Middle frontal gyrus (tissue), 1 donor: ENCODE data around the gene DUSP2.

Experiments used
- DNase-seq: peaks from one replicate; pipeline ENCODE4 v3.0.0-alpha.2; 2015; ENCODE audit warnings: low spot score; ENCODE audit errors: extremely low spot score

DUSP2 gene

DNA sequence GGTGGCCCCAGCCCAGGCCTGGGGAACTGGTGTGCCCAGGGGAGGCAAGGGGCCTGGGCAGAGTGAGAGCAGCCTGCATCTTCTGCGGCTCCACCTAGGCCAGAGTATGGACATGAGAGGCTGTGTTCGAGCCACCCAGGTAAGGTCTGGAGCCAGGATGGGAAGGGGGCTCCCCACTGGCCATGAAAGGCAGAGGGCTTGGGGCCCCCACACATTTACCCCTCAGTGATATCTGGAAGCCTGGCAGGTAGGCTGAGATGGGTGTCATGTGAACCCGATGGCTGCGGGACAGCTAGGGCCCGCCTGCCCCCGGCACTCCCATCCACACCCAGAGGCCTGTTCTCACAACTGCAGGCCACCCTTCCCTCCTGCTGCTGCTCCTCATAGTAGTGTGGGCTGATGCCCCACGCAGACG lies 42.0 kb downstream of the DUSP2 start:
- no peak for DNase-seq

GRCh38 chr2:96102596-96103186 lies 42.5 kb downstream of the DUSP2 start:
- DNase-seq, result no peak

DNA sequence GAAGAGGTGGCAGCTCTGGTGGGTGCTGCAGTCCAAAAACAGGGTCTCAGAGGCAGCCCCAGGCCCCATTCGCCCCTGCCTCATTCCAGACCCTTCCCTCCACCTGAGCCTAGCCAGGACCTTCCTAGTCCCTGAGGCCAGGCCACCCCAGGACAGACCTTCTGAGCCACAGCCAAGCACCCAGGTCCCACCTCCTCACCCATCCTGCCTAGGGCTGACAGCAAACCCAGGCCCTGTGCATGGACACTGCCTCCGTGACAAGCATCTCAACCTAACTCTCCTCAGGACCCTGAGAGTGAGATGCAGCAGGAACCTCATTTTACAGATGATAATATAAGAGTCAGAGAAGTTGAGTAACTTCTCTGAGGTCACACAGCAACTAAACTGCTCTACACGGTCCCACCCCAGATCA lies 44.3 kb downstream of the DUSP2 start:
- no peak for DNase-seq

DNA sequence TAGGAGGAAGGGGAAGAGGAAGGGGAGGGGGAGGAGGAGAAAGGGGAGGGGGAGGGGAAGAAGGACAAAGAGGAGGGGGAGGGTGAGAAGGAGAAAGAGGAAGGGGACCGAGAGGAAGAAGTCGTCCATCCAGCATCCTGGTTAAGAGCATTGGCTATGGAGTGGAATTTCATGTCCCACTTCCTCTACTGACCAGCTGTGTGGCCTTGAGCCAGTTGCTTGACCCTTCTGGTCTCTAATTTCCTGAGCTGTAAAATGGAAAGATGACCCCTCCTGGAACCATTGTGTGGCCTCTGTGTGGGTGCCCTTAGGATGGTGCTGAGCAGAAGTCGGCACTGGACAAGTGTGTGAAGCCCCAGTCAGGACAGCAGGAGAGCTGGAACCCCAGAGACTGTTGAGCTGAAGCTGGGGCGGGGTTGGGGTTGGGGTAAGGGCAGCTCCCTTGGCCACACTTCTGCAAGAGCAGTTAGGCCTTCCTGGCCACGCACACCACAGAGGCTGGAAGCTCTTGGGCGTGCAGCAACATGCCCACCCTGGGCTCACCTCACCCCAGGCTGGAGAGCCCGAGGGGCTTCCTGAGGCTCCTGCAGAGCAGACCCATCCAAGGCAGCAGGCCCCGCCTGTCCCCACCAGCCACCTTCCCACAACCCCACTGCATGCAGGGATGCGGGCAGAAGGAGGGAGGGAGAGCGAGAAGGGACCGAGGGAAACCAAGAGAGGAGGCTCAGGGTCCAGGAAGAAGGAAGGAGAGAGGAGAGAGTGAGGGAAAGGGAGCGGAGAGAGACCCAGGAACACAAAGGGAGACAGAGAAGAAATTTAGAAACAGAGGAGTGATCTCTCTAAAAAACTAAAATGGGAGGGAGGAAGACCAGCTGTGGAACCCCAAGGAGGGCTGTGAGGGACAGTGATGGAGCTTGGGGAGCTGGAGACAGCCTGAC lies 45.1 kb downstream of the DUSP2 start:
- DNase-seq, result no peak

GRCh38 chr2:96098900-96099590 lies 46.2 kb downstream of the DUSP2 start:
- DNase-seq, result no peak

- no peak for DNase-seq
Measured at GRCh38 chr2:96097951-96098823, 47.1 kb downstream of the DUSP2 start.

- no peak for DNase-seq
Measured at GRCh38 chr2:96097441-96097840, 47.8 kb downstream of the DUSP2 start.

DNA sequence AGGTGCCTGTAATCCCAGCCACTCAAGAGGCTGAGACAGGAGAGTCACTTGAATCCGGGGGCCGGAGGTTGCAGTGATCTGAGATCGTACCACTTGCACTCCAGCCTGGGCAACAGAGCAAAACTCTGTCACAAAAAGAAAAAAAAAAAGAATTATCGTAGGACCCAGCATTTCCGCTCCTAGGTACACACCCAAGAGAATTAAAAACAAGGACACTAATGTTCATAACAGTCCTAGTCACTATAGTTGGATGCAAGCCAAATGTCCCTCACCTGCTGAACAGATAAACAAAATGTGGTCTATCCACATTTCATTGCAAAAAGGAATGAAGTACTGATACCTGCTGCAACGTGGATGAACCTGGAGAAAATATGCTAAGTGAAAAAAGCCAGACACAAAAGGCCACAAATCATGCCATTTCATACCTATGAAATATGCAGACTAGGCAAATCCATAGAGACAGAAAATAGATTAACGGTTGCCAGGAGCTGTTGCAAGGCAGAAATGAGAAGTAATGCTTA lies 50.1 kb downstream of the DUSP2 start:
- no peak for DNase-seq

DNA sequence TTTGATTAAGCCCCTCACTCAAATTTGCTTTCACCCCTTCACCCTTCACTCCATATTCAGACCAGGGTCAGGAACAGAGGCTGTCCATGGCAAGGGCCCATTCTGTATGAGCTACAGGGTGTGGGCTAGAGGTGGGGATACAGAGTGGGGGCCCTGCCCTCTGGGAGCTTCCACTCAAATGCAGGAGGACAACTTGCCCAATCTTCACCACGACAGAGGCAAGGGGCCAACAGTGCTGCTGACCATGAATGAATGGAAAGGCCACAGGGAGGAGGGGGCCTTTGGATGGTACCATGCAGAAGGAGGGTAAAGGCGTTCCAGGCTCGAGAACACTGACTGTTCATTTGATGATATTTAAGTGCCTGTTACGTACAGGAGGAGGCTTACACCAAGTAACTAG lies 51.7 kb downstream of the DUSP2 start:
- no peak for DNase-seq
